HT1080 (cell line): Measurements from ENCODE around the gene FANK1. TPM values are rescaled to one million over a fixed set of nuclear protein-coding genes. Genes with fewer than 3 reads are reported as not detected.
A peak's percentile ranks its signal among the peaks of the same experiment; 100 is the strongest.
"Not testable (repeated sequence)": the region's sequence is repeated elsewhere in the genome, so short reads cannot be mapped to it uniquely, and the experiment has no call there.

ENCODE experiments used
- DNase-seq: peaks from one replicate; pipeline ENCODE4 v3.0.0-alpha.2; 2015; ENCODE audit warnings: low read depth
- total RNA-seq: library from RNA; depleted of rRNA; stranded (reverse); fragments of >200 nt; shearing (Covaris generic); gene quantifications from 2 replicates; pipeline ENCODE4 v1.2.3, GENCODE V29; 2014

Gene FANK1
- total RNA-seq, 1 experiment from 2014 or later, result 0.42 TPM

DNA sequence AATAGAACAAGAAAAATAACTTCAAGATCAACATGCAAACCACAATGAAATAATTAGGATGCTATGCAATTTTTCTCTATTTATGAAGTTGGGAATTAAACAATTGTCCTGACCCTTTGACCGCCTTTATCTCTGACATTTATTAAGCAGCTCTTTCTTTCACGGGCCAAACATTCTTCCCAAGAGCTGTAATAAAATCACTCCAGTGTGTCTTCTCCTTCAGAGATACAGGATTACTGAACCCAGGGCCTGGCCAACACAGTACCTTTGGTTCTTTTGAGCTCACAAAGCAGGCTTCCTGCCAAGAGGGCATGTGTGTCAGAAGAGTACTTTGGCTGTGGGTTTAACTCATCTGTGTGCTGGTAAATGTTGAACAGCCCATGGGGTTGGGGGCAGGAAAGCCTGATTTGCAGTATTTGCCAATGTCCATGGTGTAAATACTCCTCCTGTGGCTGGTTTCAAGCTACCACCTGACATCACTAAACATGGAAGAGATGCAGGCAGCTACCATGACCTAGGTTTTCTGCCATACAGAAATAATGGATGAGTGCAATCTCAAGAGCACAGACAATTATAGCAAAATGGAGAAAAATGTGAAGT is 121.7 kb downstream of the FANK1 start:
- no peak for DNase-seq

DNA sequence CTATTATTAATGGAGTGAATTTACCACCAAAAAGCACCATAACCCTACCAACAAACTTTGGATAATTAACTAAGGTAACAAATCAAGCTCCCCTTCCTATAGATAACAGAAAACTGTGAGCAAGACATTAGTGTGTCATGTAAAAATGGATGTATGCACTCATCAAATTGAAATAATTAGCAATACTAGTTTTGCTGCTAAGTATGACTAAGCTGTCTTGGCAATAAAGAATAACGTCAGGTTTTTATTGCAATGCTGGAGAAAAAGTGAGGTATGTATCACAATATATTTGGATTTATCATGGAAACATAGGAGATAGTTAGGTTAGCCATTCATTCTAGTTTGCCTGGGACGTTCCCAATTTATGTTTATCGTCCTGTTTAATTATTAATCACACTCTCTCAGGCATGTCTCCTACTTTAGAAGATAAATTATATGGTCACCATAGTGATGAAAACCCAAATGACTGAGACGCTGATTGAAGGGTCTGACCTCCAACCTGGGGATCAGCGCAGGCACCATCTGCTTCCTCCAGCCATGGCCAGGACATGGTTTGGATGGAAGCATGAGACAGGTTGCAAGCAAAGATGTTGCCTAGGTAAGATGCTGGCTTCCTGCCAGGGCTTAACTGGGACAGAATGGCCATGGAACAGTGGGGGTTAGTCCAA is 125.6 kb downstream of the FANK1 start:
- DNase-seq, result no peak

DNA sequence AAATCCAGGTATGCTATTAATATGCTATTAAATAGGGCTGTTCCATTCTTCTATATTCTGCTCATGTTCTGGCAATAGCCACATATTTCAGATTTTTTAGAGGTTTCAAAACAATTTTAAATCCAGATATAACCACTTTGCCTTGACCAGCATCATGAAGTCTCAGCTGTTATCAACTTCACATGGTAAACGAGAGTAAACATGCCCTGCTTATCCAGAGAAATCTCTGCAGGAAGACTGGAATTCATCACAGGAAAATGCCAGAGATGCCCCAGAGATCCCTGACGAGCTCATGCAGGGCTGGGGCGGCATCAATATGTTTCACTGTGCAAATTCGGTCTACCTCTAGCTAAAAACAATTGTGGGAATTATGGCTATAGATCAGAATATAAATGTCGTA is 126.5 kb downstream of the FANK1 start:
- DNase-seq, result no peak

DNA sequence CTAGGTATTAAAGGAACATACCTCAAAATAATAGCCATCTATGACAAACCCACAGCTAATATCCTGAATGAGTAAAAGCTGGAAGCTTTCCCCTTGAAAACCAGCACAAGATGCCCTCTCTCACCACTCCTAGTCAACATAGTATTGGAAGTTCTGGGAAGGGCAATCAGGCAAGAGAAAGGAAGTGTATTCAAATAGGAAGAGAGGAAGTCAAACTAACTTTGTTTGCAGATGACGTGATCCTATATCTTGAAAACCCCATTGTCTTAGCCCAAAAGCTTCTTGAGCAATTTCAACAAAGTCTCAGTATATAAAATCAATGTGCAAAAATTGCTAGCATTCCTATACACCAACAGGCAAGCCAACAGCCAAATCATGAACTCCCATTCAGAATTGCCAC is 131.3 kb downstream of the FANK1 start:
- DNase-seq, result no peak

DNA sequence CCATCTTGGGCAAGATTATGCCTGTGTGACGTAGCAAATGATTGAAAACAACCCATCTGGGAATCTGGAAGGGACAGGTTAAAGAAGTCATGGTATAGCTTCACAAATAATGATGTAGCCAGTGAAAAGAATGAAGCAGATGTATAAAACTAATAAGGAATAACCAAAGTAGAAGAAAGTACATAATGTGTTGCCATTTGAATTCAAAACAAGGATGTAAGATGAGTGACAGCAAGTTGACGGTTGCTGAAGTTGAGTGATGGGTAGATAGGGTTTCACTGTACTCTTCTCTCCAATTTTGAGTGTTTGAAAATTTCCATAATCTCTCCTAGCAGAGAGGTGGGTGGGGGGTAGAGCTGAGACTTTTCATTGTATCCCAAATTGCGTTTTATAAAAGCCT is 133.6 kb downstream of the FANK1 start:
- no peak for DNase-seq

DNA sequence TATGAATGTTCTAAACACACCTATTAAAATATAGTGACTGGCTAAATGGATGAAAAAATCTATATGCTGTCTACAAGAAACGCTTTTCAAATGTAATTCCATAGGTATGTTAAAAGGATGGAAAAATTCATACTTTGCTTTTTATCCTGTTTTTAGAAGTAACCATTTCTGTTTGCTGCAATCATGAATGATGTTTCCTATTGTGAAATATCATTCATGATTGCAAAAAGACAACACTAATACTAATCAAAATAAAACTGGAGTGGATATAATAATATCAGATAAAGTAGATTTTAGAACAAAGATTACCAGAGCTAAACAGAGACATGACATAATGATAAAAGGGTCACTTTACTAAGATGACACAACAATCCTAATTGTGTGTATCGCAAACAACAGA is 138.2 kb downstream of the FANK1 start:
- DNase-seq, result no peak

DNA sequence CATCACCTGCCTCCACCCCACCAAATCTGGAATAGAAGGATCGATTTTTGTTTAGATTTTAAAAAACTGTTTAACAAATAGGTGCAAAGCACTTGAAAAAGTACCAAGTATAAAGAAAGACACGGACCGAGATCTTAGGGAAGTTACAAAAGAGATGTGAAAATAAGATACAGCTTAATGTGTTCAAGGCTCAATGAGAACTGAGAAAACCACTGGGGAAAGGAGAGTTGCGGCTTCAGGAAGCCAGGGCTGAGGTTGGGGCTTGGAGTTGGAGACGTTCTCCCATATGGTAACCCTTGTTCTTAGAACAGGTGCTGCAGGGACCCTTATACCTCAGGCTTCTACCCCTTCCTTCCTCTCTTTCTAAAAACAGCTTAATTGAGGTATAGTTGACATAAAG is 140.2 kb downstream of the FANK1 start:
- no peak for DNase-seq

DNA sequence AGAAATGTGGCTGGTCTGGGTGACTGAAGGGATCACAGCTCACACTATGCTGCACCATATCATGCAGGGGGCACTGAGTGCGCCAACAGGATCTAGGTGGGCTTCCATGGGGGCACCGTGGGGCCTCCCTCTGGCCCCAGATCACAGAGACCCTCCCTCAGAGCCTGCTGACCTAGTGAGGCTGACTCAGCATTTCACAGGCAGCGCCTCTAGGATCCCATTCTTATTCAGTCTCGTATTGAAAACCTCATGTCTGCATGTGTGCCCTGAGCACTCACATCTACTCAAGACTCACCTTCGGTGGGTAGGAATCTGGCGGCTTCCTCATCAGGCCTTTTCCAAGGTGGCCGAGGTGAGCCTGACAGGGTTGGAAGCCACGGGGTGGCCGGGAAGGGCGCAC is 141.6 kb downstream of the FANK1 start:
- no peak for DNase-seq

DNA sequence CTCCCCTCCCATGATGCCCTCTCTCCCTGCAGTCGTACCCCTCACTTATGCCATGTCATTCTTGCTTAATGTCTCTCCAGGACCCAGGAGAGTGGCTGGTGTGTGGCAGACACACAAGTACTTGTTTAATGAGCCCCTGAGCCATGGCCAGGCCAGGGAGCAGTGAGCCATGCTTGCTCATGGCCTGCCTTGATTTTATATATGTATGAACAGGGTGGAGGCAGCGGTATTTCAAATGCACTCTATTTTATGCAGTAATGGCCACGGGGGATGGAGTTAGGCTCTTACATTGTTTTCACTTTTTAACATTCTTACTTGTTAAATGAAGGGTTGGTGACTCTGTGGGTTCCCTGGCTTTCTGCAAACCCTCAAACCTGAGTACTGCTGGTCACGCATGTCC is 144.8 kb downstream of the FANK1 start:
- DNase-seq, result no peak

DNA sequence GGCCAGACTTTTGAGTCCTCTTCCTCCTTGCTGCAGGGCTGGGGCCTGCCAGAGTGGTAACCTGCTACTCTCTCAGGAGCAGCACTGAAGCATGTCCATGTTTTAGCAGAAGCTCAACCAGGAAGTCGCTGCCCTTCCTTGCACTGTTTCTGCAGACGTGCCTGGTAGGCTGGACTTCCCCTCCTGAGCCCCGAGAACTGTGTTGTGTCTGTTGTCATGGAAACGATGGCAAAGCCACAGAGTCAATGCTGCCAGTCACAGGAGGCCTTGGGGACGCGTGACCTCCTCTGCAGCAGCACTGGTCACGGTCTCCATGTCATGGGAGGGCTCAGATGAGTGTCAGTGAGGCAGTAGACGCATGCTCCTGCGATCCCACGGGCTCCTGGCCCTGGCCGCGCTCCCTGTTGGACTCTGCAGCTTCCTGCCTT is 145.5 kb downstream of the FANK1 start:
- DNase-seq, result peak; percentile 40

DNA sequence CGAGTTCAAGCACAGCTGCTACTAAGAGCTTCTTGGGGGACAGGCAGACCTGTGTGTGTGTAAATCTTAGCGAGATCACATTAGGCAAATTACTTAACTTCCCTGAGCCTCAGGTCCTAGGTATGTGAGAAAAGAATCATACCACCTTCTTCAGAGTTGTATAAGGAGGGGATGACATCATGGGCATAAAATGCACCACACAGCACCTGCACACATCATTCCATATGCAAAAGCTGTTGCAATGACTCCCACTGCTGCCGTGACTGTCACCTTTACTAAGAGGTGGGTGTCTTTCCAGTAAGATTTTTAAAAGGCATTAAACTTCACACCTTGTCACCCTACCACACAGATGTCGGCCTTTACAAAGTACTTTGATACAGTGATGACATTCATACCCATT is 146.0 kb downstream of the FANK1 start:
- no peak for DNase-seq

DNA sequence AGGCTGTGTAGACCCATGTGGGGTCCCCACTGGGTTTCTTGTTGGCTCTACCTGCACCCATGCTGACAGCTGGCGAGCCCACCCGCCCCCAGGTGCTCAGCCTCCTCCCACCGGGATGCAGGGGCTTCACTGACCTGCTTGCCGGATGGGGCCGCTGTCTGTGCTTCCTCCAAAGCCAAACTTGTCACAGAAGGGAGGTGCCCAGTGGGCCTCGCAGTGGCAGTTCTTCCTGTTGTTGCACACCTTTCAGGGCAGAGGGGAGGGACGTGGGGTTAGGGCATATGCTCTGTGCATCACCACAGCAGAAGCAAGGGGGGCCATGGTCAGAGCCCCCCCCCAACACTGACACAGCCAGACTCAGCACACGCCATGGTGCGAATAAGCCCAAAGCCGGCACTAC is 146.5 kb downstream of the FANK1 start:
- no peak for DNase-seq

DNA sequence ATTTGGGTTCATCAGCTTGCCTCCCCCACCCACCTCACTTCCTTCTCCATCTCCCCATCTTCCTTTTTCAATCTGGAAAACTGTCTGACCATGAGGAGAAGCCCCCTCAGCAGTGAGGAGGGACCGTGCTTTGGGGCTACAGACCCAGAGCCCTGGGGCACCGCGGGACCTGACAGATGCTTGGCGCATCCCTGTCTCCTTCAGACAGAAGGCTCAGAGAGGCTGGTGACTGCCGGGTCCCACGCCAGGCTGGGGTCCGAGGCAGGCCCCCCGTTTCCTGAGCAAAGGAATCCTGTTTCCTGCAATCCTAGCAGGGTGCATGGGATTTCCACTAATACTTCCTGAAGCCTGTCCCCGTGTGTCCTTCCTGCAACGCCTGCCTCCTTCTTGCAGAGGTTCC is 147.0 kb downstream of the FANK1 start:
- no peak for DNase-seq

DNA sequence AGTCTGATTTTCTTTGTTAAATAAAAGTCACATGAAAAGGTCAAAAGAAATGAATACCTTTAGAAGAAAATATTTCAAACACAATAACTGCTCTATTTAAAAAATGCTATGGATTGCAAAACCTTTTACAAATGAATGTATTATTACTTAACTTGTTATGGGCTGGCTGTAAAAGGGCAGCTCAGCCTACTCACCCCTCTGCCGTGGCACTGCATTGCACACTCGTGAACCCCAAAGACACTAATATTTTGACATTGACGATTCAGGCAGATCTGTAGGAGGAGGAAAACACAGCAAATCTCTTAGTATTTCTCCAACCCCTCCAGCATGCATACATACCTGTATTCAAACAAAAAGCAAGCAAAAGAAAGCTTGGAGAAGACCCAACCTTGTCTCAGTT is 149.5 kb downstream of the FANK1 start:
- no peak for DNase-seq

DNA sequence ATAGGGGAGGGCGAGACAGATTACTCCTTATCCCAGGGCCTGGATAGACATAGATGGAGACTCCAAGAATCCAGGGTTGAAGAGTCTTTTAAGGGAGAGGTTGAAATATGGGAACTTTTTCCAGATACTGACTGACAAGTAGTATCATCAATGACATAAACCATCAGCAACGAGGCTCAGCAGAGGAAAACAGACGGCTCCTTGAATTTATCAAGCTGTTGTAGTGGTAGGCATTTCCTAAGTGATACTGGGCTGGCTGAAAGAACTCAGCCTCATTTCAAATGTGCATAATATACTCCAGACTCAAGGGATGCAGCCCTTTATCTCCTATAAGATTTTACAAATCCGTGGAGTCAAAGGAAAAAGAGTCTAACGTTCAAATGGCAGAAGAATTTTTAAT is 150.5 kb downstream of the FANK1 start:
- DNase-seq, result no peak

DNA sequence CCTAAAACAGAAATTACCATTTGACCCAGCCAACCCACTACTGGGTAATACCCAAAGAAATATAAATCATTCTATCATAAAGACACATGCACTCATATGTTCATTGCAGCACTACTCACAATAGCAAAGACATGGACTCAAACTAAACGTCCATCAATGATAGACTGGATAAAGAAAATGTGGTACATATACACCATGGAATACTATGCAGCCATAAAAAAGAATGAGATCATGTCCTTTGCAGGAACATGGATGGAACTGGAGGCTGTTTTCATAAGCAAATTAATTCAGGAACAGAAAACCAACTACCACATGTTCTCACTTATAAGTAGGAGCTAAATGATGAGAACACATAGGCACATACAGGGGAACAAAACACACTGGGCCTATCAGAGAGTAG is 151.4 kb downstream of the FANK1 start:
- DNase-seq, result not testable (repeated sequence)

DNA sequence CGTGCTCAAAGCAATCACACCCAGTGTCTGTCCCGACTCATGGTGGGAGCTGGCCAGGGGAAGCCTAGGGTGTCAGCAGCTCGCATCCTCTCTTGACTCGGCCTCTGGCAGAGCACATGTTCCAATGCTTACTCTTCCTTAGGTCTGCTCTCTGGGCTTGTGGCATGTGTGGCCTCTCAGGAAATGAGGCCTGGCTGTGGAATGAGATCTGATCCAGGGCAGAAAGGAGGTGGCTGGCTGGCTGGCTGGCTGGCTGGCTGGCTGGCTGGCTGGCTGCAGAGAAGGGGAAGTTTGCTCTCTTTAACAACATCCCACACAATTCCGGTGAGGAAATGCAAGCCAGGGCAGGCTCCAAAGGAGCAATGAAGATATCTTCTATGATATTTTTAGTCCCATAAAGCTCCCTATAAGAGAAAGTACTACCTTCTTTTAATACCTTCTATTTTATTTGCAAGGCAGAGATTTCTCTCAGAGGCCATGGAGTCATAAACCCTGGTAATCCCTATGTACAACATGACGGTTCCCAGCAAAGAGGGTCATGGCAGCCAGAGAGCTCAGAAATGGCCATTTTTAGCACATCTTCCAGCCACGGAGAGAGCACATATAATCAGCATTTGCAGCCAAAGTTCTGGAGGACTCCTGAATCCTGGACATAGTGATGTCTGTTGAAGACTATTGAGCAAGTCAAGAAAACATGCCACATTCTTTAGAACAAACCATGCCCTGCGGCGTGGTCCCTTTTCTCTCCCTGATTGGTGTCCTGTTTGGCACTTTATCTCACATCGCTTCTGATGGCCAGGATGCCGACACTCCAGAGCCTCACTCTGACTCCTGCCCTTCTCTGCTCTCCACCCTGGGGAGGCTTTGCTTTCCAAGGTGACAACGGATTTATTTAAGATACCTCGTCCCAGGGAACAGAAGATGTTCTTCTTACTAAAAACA is 153.7 kb downstream of the FANK1 start:
- DNase-seq, result peak; percentile 71

DNA sequence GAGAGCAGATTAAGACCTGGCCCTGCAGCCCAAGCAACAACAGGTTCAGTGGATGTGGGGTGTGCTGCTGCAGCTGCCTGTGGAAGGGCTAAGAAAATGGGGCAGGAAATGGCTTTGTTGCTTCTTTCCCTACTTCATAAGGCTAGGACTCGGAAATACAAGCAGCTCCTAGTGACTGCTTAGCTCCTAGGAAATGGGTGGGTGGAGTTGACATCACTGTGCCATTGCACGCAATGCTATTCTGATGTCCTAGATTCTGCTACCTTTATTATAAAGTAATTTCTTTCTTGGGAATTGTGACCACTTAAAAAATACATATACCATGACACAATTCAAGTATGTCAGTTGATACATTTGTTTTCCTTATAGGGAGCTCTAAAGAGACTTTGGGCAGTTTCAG is 155.8 kb downstream of the FANK1 start:
- DNase-seq, result no peak

DNA sequence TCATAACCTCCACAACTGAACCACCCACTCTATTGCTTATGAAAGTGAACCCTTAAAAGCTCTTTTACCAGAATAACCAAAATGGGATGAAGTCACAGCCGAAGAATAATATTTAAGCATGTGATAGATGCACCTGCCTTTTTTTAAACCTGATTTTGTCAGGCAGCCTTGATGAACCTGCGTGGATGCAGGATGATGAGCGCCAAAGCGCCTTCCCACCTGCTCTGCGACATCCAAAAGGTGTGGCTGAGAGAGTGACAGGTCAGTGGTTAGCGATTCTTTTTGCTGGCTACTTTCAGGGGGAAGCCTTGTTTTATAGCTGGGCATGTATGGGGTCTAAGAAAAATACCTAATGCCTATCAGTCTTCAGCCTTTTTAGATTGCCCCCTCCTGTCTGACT is 157.8 kb downstream of the FANK1 start:
- no peak for DNase-seq

DNA sequence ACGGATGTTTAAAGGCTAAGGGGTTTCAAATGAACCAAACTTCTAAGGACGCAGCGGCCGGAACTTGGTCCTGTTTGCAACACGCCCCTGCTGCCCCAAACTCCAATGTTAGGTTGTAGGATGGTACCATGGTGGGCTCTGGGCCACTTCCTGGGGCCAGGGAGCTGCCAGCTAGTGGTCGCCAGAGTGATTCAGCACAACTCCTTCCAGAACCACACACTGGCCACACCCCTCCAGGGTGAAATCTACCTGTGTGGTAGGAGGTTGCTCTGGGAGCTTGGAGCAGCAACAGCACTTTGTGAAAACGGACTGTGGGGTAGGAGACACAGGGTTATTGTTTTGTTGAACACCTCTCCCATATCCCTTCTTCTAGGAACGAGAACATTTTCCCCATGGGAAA is 161.1 kb downstream of the FANK1 start:
- DNase-seq, result no peak

DNA sequence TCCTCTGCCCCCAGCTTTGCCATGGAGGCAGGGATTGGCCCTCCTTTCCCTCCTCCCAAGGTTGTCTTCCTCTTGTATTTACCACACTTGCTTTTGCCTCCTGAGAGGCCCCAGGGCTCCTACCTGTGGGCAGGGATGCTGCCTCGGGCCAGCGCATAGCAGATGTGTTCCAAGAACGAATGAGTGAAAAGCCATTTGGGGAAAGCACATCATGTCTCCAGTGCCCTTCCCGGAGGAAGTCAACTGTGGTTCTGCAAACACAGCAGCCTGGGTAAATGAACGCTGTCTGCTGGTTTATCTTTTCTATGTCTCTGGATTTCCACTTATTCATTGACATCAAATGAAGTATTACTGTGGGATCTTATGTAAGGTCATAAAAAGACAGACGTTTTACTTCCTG is 161.7 kb downstream of the FANK1 start:
- no peak for DNase-seq

DNA sequence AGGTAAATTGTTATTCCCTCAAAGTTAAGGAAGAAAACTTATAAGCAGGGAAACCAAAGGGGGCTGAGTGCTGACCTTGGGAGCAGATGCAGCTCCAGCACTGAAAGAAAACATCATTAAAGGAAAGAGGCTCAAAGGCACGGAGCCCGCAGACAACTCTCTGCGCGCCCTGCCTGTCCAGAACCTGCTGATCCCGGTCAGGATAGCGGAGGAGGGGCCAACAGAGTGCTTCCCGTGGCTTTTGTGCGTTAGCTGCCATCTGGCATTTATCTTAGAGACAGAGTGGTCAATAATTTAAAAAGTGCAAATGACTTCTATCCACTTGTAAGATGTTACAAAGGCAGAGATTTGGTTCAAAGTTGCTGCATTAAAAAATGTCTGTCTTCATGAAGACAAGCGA is 162.1 kb downstream of the FANK1 start:
- DNase-seq, result no peak
